ENCODE measurements around the gene MYO15A.

MYO15A gene

DNA sequence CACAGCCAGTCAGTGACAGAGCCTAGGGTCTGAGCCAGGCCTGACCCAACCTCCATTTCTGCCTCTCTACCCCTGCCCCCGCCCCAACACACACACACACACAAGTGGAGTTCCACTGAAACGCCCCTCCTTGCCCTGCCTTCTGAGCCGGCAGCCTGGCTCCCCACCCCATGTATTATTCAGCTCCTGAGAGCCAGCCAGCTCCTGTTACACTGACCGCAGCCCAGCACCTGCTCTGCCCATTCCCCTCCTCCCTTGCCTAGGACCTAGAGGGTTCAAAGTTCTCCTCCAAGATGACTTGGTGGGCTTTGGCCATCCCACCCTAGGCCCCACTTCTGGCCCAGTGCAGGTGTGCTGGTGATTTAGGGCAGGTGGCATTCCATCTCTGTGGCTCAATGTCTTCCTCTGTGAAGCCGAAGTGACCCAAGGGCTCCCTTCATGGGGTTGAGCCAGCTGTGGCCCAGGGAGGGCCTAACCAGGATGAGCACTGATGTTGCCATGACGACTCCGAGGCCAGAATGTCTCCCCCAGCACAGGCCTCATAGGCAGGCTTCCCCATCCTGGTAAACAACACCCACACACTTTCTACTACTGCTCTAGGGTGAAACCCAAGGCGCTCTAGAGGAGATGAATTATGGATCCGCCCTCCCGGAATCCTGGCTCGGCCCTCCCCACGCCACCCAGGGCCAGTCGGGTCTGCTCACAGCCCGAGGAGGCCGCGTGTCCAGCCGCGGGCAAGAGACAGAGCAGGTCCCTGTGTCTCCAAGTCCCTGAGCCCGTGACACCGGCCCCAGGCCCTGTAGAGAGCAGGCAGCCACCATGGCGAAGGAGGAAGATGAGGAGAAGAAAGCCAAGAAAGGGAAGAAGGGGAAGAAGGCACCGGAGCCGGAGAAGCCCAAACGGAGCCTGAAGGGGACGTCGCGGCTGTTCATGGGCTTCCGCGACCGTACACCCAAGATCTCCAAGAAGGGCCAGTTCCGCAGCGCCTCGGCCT is 9.7 kb downstream of the MYO15A start:
- TF ChIP-seq POLR2AphosphoS5 (IDR thresholded peaks at IDR 0.05; ENCODE audit: low read depth, low read length), result no peak
- TF ChIP-seq SIN3A (IDR thresholded peaks at IDR 0.05; ENCODE audit: borderline replicate concordance, insufficient read depth, low read length), result no peak
- TF ChIP-seq FOXP2 (optimal IDR thresholded peaks at IDR 0.05; ENCODE audit: borderline replicate concordance, extremely low read depth, extremely low read length, insufficient read depth), result no peak
- TF ChIP-seq, protein P1, sequence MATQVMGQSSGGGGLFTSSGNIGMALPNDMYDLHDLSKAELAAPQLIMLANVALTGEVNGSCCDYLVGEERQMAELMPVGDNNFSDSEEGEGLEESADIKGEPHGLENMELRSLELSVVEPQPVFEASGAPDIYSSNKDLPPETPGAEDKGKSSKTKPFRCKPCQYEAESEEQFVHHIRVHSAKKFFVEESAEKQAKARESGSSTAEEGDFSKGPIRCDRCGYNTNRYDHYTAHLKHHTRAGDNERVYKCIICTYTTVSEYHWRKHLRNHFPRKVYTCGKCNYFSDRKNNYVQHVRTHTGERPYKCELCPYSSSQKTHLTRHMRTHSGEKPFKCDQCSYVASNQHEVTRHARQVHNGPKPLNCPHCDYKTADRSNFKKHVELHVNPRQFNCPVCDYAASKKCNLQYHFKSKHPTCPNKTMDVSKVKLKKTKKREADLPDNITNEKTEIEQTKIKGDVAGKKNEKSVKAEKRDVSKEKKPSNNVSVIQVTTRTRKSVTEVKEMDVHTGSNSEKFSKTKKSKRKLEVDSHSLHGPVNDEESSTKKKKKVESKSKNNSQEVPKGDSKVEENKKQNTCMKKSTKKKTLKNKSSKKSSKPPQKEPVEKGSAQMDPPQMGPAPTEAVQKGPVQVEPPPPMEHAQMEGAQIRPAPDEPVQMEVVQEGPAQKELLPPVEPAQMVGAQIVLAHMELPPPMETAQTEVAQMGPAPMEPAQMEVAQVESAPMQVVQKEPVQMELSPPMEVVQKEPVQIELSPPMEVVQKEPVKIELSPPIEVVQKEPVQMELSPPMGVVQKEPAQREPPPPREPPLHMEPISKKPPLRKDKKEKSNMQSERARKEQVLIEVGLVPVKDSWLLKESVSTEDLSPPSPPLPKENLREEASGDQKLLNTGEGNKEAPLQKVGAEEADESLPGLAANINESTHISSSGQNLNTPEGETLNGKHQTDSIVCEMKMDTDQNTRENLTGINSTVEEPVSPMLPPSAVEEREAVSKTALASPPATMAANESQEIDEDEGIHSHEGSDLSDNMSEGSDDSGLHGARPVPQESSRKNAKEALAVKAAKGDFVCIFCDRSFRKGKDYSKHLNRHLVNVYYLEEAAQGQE (IDR thresholded peaks at IDR 0.05; ENCODE audit: insufficient read depth in 1 of 2, low read depth in 2 of 2, low read length in 2 of 2), result no peak
- TF ChIP-seq TAF1 (IDR thresholded peaks at IDR 0.05; ENCODE audit: borderline replicate concordance, insufficient read depth, low read length), result no peak

DNA sequence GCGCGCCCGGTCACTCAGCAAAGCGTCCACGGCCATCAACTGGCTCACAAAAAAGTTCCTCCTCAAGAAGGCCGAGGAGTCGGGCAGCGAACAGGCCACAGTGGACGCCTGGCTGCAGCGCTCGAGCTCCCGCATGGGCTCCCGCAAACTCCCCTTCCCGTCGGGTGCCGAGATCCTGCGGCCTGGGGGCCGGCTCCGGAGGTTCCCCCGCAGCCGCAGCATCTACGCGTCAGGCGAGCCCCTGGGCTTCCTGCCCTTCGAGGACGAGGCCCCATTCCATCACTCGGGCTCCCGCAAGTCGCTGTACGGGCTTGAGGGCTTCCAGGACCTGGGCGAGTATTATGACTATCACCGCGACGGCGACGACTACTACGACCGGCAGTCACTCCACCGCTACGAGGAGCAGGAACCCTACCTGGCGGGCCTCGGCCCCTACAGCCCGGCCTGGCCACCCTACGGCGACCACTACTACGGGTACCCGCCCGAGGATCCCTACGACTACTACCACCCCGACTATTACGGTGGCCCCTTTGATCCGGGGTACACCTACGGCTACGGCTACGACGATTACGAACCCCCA is 10.7 kb downstream of the MYO15A start:
- TF ChIP-seq FOXP2 (optimal IDR thresholded peaks at IDR 0.05; ENCODE audit: borderline replicate concordance, extremely low read depth, extremely low read length, insufficient read depth) (no peak), POLR2AphosphoS5 (IDR thresholded peaks at IDR 0.05; ENCODE audit: low read depth, low read length) (no peak), TAF1 (IDR thresholded peaks at IDR 0.05; ENCODE audit: borderline replicate concordance, insufficient read depth, low read length) (no peak), SIN3A (IDR thresholded peaks at IDR 0.05; ENCODE audit: borderline replicate concordance, insufficient read depth, low read length) (no peak)
- TF ChIP-seq, protein P1 (IDR thresholded peaks at IDR 0.05; ENCODE audit: insufficient read depth in 1 of 2, low read depth in 2 of 2, low read length in 2 of 2), result no peak

DNA sequence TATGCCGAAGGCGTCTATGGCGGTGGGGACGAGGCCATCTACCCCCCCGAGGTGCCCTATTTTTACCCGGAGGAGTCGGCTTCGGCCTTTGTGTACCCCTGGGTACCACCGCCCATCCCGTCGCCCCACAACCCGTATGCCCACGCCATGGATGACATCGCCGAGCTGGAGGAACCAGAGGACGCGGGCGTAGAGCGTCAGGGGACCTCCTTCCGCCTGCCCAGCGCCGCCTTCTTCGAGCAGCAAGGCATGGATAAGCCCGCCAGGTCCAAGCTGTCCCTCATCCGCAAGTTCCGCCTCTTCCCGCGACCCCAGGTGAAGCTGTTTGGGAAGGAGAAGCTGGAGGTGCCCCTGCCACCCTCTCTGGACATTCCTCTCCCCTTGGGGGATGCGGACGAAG is 11.4 kb downstream of the MYO15A start:
- TF ChIP-seq FOXP2 (optimal IDR thresholded peaks at IDR 0.05; ENCODE audit: borderline replicate concordance, extremely low read depth, extremely low read length, insufficient read depth), result no peak
- TF ChIP-seq POLR2AphosphoS5 (IDR thresholded peaks at IDR 0.05; ENCODE audit: low read depth, low read length), result no peak
- no peak for TF ChIP-seq TAF1 (IDR thresholded peaks at IDR 0.05; ENCODE audit: borderline replicate concordance, insufficient read depth, low read length)
- no peak for TF ChIP-seq SIN3A (IDR thresholded peaks at IDR 0.05; ENCODE audit: borderline replicate concordance, insufficient read depth, low read length)
- TF ChIP-seq, protein P1 (IDR thresholded peaks at IDR 0.05; ENCODE audit: insufficient read depth in 1 of 2, low read depth in 2 of 2, low read length in 2 of 2), result no peak

DNA sequence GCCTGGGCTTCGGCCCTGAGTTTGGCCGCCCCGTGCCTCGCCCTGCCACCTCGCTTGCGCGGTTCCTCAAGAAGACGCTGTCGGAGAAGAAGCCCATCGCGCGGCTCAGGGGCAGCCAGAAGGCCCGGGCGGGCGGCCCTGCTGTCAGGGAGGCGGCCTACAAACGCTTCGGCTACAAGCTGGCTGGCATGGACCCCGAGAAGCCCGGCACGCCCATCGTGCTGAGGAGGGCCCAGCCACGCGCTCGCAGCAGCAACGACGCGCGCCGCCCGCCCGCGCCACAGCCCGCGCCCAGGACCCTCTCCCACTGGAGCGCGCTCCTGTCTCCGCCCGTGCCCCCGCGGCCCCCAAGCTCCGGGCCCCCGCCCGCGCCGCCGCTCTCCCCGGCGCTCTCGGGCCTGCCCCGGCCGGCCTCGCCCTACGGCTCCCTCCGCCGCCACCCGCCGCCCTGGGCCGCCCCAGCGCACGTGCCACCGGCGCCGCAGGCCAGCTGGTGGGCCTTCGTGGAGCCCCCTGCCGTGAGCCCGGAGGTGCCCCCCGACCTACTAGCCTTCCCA is 12.0 kb downstream of the MYO15A start:
- TF ChIP-seq SIN3A (IDR thresholded peaks at IDR 0.05; ENCODE audit: borderline replicate concordance, insufficient read depth, low read length) (no peak), TAF1 (IDR thresholded peaks at IDR 0.05; ENCODE audit: borderline replicate concordance, insufficient read depth, low read length) (no peak), FOXP2 (optimal IDR thresholded peaks at IDR 0.05; ENCODE audit: borderline replicate concordance, extremely low read depth, extremely low read length, insufficient read depth) (no peak), POLR2AphosphoS5 (IDR thresholded peaks at IDR 0.05; ENCODE audit: low read depth, low read length) (no peak)
- TF ChIP-seq, protein P1 (IDR thresholded peaks at IDR 0.05; ENCODE audit: insufficient read depth in 1 of 2, low read depth in 2 of 2, low read length in 2 of 2), result no peak

Measured in PFSK-1 (cell line).